ENCODE measurements around the gene ATG10.
"Not testable (repeated sequence)": the region's sequence is repeated elsewhere in the genome, so short reads cannot be mapped to it uniquely, and the experiment has no call there.

DNA sequence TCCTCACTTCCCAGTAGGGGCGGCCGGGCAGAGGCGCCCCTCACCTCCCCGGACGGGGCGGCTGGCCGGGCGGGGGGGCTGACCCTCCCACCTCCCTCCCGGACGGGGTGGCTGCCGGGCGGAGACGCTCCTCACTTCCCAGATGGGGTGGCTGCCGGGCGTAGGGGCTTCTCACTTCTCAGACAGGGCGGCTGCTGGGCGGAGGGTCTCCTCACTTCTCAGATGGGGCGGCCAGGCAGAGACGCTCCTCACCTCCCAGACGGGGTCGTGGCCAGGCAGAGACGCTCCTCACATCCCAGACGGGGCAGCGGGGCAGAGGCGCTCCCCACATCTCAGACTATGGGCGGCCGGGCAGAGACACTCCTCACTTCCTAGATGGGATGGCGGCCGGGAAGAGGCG lies 11.7 kb downstream of the ATG10 start:
- TF ChIP-seq, protein P1, sequence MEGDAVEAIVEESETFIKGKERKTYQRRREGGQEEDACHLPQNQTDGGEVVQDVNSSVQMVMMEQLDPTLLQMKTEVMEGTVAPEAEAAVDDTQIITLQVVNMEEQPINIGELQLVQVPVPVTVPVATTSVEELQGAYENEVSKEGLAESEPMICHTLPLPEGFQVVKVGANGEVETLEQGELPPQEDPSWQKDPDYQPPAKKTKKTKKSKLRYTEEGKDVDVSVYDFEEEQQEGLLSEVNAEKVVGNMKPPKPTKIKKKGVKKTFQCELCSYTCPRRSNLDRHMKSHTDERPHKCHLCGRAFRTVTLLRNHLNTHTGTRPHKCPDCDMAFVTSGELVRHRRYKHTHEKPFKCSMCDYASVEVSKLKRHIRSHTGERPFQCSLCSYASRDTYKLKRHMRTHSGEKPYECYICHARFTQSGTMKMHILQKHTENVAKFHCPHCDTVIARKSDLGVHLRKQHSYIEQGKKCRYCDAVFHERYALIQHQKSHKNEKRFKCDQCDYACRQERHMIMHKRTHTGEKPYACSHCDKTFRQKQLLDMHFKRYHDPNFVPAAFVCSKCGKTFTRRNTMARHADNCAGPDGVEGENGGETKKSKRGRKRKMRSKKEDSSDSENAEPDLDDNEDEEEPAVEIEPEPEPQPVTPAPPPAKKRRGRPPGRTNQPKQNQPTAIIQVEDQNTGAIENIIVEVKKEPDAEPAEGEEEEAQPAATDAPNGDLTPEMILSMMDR (IDR thresholded peaks at IDR 0.05): not testable (repeated sequence)
- not testable (repeated sequence) for TF ChIP-seq POLR2AphosphoS5 (IDR thresholded peaks at IDR 0.05; ENCODE audit: low read depth, low read length); SMC3 (IDR thresholded peaks at IDR 0.05; ENCODE audit: low read depth, low read length); TEAD4 (IDR thresholded peaks at IDR 0.05; ENCODE audit: borderline replicate concordance, insufficient read depth); EP300 (IDR thresholded peaks at IDR 0.05; ENCODE audit: borderline replicate concordance in 1 of 2, low read depth in 1 of 2, low read length in 1 of 2); RAD21 (IDR thresholded peaks at IDR 0.05; ENCODE audit: low read length); NFIC (IDR thresholded peaks at IDR 0.05; ENCODE audit: borderline replicate concordance); EZH2phosphoT487 (IDR thresholded peaks at IDR 0.05; ENCODE audit: borderline replicate concordance, low read depth)
- TF ChIP-seq, protein P2, sequence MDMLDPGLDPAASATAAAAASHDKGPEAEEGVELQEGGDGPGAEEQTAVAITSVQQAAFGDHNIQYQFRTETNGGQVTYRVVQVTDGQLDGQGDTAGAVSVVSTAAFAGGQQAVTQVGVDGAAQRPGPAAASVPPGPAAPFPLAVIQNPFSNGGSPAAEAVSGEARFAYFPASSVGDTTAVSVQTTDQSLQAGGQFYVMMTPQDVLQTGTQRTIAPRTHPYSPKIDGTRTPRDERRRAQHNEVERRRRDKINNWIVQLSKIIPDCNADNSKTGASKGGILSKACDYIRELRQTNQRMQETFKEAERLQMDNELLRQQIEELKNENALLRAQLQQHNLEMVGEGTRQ (IDR thresholded peaks at IDR 0.05; ENCODE audit: borderline replicate concordance, low read depth, low read length): not testable (repeated sequence)
- TF ChIP-seq, protein P3, sequence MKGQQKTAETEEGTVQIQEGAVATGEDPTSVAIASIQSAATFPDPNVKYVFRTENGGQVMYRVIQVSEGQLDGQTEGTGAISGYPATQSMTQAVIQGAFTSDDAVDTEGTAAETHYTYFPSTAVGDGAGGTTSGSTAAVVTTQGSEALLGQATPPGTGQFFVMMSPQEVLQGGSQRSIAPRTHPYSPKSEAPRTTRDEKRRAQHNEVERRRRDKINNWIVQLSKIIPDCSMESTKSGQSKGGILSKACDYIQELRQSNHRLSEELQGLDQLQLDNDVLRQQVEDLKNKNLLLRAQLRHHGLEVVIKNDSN (IDR thresholded peaks at IDR 0.05; ENCODE audit: borderline replicate concordance, low read depth): not testable (repeated sequence)
- TF ChIP-seq, protein P4, sequence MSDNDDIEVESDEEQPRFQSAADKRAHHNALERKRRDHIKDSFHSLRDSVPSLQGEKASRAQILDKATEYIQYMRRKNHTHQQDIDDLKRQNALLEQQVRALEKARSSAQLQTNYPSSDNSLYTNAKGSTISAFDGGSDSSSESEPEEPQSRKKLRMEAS (IDR thresholded peaks at IDR 0.05; ENCODE audit: low read depth): not testable (repeated sequence)
- TF ChIP-seq, protein P5, sequence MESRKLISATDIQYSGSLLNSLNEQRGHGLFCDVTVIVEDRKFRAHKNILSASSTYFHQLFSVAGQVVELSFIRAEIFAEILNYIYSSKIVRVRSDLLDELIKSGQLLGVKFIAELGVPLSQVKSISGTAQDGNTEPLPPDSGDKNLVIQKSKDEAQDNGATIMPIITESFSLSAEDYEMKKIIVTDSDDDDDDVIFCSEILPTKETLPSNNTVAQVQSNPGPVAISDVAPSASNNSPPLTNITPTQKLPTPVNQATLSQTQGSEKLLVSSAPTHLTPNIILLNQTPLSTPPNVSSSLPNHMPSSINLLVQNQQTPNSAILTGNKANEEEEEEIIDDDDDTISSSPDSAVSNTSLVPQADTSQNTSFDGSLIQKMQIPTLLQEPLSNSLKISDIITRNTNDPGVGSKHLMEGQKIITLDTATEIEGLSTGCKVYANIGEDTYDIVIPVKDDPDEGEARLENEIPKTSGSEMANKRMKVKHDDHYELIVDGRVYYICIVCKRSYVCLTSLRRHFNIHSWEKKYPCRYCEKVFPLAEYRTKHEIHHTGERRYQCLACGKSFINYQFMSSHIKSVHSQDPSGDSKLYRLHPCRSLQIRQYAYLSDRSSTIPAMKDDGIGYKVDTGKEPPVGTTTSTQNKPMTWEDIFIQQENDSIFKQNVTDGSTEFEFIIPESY (IDR thresholded peaks at IDR 0.05; ENCODE audit: borderline replicate concordance, low read depth): not testable (repeated sequence)
